GM12865 (cell line): Measurements from ENCODE around the gene TBXAS1.
A peak's percentile ranks its signal among the peaks of the same experiment; 100 is the strongest.

Experiments
- DNase-seq: peaks from one replicate; pipeline ENCODE4 v3.0.0; 2010; ENCODE audit warnings: low read depth
- H3K4me3 ChIP-seq: 2 replicates; pipeline ENCODE4 v1.5.1; 2011; ENCODE audit warnings: mild to moderate bottlenecking, low read depth, low read length, control low read depth
- TF ChIP-seq, protein P1 (sequence below): IDR thresholded peaks from 2 replicates; pipeline ENCODE4 v1.5.1; 2011; ENCODE audit warnings: low read length, control low read depth, low read depth, inconsistent platforms; ENCODE audit not compliant: insufficient read depth; ENCODE audit errors: missing control alignments

The TBXAS1 gene

DNA sequence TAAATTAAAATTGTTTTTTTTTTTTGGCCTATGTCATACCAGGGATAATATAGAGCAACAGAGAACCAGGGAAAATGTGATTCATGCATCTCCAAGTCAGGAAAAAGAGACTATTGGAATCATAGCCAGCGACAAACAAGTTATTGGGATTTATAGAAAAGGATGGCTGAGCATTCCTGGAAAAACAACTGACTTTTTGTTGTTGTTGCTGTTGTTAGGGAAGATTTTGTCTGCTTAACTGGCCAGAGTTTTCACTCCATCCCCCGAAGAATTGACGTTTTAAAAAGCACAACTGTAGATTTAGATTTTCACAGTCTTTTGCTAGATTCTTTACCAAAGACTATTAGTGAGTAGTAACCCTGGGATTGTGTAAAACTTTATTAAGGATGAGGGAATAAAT lies 112.4 kb downstream of the TBXAS1 start:
- no peak for DNase-seq
- TF ChIP-seq, protein P1, sequence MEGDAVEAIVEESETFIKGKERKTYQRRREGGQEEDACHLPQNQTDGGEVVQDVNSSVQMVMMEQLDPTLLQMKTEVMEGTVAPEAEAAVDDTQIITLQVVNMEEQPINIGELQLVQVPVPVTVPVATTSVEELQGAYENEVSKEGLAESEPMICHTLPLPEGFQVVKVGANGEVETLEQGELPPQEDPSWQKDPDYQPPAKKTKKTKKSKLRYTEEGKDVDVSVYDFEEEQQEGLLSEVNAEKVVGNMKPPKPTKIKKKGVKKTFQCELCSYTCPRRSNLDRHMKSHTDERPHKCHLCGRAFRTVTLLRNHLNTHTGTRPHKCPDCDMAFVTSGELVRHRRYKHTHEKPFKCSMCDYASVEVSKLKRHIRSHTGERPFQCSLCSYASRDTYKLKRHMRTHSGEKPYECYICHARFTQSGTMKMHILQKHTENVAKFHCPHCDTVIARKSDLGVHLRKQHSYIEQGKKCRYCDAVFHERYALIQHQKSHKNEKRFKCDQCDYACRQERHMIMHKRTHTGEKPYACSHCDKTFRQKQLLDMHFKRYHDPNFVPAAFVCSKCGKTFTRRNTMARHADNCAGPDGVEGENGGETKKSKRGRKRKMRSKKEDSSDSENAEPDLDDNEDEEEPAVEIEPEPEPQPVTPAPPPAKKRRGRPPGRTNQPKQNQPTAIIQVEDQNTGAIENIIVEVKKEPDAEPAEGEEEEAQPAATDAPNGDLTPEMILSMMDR, result no peak
- no peak overlapping the region for H3K4me3 ChIP-seq

DNA sequence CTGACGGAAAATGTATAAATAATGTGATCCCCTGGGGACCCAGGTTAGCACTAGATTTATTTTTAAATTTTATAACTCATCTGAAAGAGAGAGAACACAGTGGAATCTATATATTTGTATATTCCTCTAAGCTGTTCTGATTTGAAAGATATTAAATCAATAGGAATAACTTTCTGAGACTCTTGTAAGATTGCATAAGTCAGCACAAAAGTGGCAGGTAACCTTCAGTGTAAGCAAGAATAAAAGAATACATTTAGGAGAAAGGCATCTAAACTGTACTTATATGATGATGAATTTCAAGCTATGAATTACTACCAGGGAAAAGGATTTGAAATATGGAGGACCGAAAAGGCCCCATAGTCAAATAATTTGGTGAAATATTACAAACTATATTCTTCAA lies 112.8 kb downstream of the TBXAS1 start:
- TF ChIP-seq, protein P1, result no peak
- no peak overlapping the region for H3K4me3 ChIP-seq
- no peak for DNase-seq

DNA sequence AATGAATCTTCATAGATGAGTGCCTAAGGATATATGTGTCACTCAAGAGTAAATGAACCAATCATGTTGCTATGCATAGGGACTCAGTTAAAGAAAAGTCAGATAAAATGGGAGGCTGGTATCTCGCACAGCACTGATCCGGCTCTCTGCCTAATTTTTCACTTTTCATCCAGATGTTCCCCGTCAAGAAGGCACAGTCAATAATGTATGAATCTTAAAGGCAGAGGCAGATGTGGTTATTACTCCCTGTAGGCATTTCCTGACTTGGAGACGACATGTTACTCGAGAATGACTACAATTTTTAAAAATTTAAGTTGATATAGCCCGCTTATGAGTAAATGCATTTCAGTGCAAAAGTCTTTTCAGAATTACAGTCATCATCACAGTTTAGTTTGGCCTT lies 113.6 kb downstream of the TBXAS1 start:
- no peak overlapping the region for H3K4me3 ChIP-seq
- no peak for DNase-seq
- TF ChIP-seq, protein P1, result no peak

DNA sequence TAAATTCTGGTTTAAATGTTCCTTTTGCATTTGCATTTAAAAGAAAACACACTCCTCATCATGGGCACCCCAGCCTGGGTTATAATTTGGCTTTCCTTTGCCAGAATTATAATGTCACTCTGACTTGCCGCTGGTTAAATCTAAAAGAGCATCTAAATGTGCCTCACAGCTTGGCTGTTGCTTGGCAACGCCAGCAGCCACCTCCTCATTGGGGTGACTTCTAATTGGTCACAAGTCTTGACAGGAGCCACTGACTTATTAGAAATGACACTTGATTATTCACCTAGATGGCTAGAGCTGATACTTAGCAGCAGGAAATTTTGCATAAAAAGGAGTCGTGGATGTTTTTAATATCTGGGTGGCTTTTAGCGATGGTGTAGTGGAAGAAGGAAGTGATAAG lies 114.3 kb downstream of the TBXAS1 start:
- DNase-seq, result no peak
- TF ChIP-seq, protein P1, result no peak
- H3K4me3 ChIP-seq, result no peak overlapping the region

DNA sequence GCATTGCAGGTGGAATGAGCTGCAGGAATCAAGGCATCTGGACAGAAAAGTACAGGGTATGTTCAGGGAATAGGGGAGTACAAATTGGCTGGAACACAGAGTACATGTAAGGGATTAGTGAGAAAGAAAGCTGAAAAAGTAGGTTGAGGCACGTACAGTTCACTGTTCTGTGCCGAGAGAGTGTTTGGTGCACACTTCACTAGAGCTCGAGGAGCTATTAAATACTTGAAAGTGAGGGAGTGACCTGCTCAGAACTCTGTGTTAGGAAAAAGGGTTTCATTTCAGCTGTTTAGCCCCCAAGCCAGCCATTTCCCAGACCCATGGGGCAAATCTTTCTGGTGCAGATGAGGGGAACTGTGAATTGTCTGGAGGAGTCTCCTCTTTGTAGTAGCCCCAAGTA lies 115.2 kb downstream of the TBXAS1 start:
- TF ChIP-seq, protein P1, result no peak
- no peak for DNase-seq
- H3K4me3 ChIP-seq, result no peak overlapping the region

DNA sequence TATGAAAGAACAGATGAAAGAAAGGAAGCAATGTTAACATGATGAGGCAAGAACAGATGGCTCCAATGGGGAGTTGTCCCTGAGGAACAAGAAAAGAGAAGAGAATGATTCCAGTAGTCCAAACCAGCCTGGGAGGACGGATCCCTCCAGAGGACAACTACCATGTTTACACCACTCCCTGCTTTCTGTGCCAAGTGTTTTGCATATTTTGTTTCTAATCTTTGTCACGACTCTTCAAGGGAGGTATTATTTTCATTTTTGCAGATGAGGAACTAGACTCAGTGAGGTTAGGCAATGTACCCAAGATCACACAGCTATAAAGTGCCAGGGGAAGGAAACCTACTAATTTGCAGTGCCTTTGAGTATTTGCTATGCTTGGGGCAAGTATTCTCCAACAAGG lies 117.5 kb downstream of the TBXAS1 start:
- DNase-seq, result peak; percentile 24
- TF ChIP-seq, protein P1, result no peak
- H3K4me3 ChIP-seq, result no peak overlapping the region

DNA sequence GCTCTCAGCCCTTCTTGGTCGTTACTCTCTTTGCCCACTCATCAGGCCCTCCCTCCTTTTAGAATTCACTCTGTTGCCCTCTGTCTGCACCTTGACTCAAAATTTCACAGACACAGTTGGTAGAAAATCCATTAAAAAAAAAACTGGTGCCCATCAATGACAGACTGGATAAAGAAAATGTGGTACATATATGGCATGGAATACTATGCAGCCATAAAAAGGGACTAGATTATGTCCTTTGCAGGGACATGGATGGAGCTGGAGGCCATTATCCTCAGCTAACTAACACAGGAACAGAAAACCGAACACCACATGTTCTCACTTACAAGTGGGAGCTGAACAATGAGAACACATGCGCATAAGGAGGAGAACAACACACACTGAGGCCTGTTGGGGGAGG lies 118.0 kb downstream of the TBXAS1 start:
- DNase-seq, result no peak
- H3K4me3 ChIP-seq, result no peak overlapping the region
- TF ChIP-seq, protein P1, result no peak
